Panc1 (cell line): ENCODE data around the gene GPD1.

Experiments used
- CTCF ChIP-seq: fragments of 450-650 bp; IDR thresholded peaks from 2 replicates; pipeline ENCODE4 v1.5.1; 2017; ENCODE audit warnings: mild to moderate bottlenecking
- POLR2AphosphoS5 ChIP-seq: IDR thresholded peaks from 2 replicates; pipeline ENCODE4 v1.6.1; 2012; ENCODE audit warnings: mild to moderate bottlenecking, low read depth, low read length, moderate library complexity
- TF ChIP-seq, protein P1 (sequence below), 2 experiments: IDR thresholded peaks; 2 replicates each; pipeline ENCODE4 v1.6.1; 2011 to 2012; ENCODE audit warnings: low read depth in 2 of 2, control low read depth in 1 of 2, low read length in 1 of 2, mild to moderate bottlenecking in 1 of 2, moderate library complexity in 1 of 2; ENCODE audit not compliant: insufficient read depth in 1 of 2

GRCh38 chr12:50142993-50143392, 39.2 kb downstream of the GPD1 start:
- no peak for TF ChIP-seq POLR2AphosphoS5
- no peak for TF ChIP-seq CTCF
- TF ChIP-seq, protein P1, sequence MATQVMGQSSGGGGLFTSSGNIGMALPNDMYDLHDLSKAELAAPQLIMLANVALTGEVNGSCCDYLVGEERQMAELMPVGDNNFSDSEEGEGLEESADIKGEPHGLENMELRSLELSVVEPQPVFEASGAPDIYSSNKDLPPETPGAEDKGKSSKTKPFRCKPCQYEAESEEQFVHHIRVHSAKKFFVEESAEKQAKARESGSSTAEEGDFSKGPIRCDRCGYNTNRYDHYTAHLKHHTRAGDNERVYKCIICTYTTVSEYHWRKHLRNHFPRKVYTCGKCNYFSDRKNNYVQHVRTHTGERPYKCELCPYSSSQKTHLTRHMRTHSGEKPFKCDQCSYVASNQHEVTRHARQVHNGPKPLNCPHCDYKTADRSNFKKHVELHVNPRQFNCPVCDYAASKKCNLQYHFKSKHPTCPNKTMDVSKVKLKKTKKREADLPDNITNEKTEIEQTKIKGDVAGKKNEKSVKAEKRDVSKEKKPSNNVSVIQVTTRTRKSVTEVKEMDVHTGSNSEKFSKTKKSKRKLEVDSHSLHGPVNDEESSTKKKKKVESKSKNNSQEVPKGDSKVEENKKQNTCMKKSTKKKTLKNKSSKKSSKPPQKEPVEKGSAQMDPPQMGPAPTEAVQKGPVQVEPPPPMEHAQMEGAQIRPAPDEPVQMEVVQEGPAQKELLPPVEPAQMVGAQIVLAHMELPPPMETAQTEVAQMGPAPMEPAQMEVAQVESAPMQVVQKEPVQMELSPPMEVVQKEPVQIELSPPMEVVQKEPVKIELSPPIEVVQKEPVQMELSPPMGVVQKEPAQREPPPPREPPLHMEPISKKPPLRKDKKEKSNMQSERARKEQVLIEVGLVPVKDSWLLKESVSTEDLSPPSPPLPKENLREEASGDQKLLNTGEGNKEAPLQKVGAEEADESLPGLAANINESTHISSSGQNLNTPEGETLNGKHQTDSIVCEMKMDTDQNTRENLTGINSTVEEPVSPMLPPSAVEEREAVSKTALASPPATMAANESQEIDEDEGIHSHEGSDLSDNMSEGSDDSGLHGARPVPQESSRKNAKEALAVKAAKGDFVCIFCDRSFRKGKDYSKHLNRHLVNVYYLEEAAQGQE (IDR thresholded peaks at IDR 0.05; ENCODE audit: insufficient read depth in 1 of 2, low read depth in 2 of 2, low read length in 1 of 2), result no peak
